ENCODE measurements around the gene AADACL4. TPM values are rescaled to one million over a fixed set of nuclear protein-coding genes. Genes with fewer than 3 reads are reported as not detected.

The AADACL4 gene
- total and polyA plus RNA-seq, 9 of the 15 experiments (the other 6 are each of a cell fraction or from before 2014, with no cell fraction given): not detected

GRCh38 chr1:12596007-12596821 lies 47.7 kb upstream of the AADACL4 start (continued):
- TF ChIP-seq ARID3A (IDR thresholded peaks at IDR 0.05; ENCODE audit: borderline replicate concordance, low read depth, low read length): no peak
- no peak for TF ChIP-seq CREB3L1 (IDR thresholded peaks at IDR 0.05; ENCODE audit: borderline replicate concordance, low read depth)
- 0 out of 2 replicates have a peak, but pooled peaks have one; percentile 50 for TF ChIP-seq CBX1 (IDR thresholded peaks at IDR 0.05; ENCODE audit: low read depth)
- TF ChIP-seq ZFP36 (IDR thresholded peaks at IDR 0.05; ENCODE audit: low read depth, low read length, partially characterized antibody): peak; percentile 74
- TF ChIP-seq HNRNPL (IDR thresholded peaks at IDR 0.05; ENCODE audit: low read depth, low read length): 0 out of 2 replicates have a peak, but pooled peaks have one; percentile 45
- TF ChIP-seq REST (IDR thresholded peaks at IDR 0.05; ENCODE audit: borderline replicate concordance): no peak
- TF ChIP-seq REST (CRISPR knock-in tag; IDR thresholded peaks at IDR 0.05; ENCODE audit: low read depth): no peak
- no peak for TF ChIP-seq ZNF511 (CRISPR knock-in tag; IDR thresholded peaks at IDR 0.05)
- no peak for TF ChIP-seq BRF2 (IDR thresholded peaks at IDR 0.05; ENCODE audit: borderline replicate concordance, insufficient read depth, insufficient read length)

Data from K562 (cell line).